ENCODE measurements around the gene NCKAP5.
"Not testable (repeated sequence)": the region's sequence is repeated elsewhere in the genome, so short reads cannot be mapped to it uniquely, and the experiment has no call there.

NCKAP5 gene

GRCh38 chr2:132825601-132826000 is 742.7 kb downstream of the NCKAP5 start:
- peak; percentile 38 for DNase-seq

GRCh38 chr2:132824716-132825115 is 743.5 kb downstream of the NCKAP5 start:
- no peak for DNase-seq

- no peak for DNase-seq
Measured at GRCh38 chr2:132816234-132816633, 752.0 kb downstream of the NCKAP5 start.

- DNase-seq = no peak
Measured at GRCh38 chr2:132815516-132815915, 752.7 kb downstream of the NCKAP5 start.

- no peak for DNase-seq
Measured at GRCh38 chr2:132814651-132815050, 753.6 kb downstream of the NCKAP5 start.

GRCh38 chr2:132813422-132813821 is 754.8 kb downstream of the NCKAP5 start:
- DNase-seq = no peak

- no peak for DNase-seq
Measured at GRCh38 chr2:132811148-132811915, 756.9 kb downstream of the NCKAP5 start.

- DNase-seq = not testable (repeated sequence)
Measured at GRCh38 chr2:132809962-132810361, 758.3 kb downstream of the NCKAP5 start.

- DNase-seq = peak; percentile 47
Measured at GRCh38 chr2:132804051-132804450, 764.2 kb downstream of the NCKAP5 start.

- DNase-seq = no peak
Measured at GRCh38 chr2:132798341-132798740, 769.9 kb downstream of the NCKAP5 start.

- no peak for DNase-seq
Measured at GRCh38 chr2:132797556-132797955, 770.7 kb downstream of the NCKAP5 start.

- no peak for DNase-seq
Measured at GRCh38 chr2:132797071-132797470, 771.2 kb downstream of the NCKAP5 start.

- no peak for DNase-seq
Measured at GRCh38 chr2:132795220-132795619, 773.0 kb downstream of the NCKAP5 start.

- no peak for DNase-seq
Measured at GRCh38 chr2:132793532-132793931, 774.7 kb downstream of the NCKAP5 start.

GRCh38 chr2:132790207-132790785 is 778.0 kb downstream of the NCKAP5 start:
- no peak for DNase-seq

- DNase-seq = no peak
Measured at GRCh38 chr2:132789066-132789465, 779.2 kb downstream of the NCKAP5 start.

- no peak for DNase-seq
Measured at GRCh38 chr2:132788310-132788838, 779.9 kb downstream of the NCKAP5 start.

- DNase-seq = no peak
Measured at GRCh38 chr2:132783883-132784282, 784.4 kb downstream of the NCKAP5 start.

GRCh38 chr2:132782176-132782783 is 786.0 kb downstream of the NCKAP5 start:
- no peak for DNase-seq

- no peak for DNase-seq
Measured at GRCh38 chr2:132780651-132781050, 787.6 kb downstream of the NCKAP5 start.

- DNase-seq = no peak
Measured at GRCh38 chr2:132779206-132779721, 789.0 kb downstream of the NCKAP5 start.

GRCh38 chr2:132776287-132776686 is 792.0 kb downstream of the NCKAP5 start:
- no peak for DNase-seq

- DNase-seq = no peak
Measured at GRCh38 chr2:132774189-132774588, 794.1 kb downstream of the NCKAP5 start.

- DNase-seq = no peak
Measured at GRCh38 chr2:132773331-132773730, 794.9 kb downstream of the NCKAP5 start.
